AG09309 (cell line): ENCODE results near the gene ZBTB18.

Experiments
- DNase-seq: peaks from one replicate; pipeline ENCODE4 v3.0.0-alpha.2; 2010; ENCODE audit warnings: low read depth
- H3K4me3 ChIP-seq: 2 replicates; pipeline ENCODE4 v1.5.1; 2011; ENCODE audit warnings: mild to moderate bottlenecking, low read depth, low read length, moderate library complexity; ENCODE audit not compliant: control insufficient read depth
- CTCF ChIP-seq: IDR thresholded peaks from 2 replicates; pipeline ENCODE4 v1.5.1; 2011; ENCODE audit warnings: mild to moderate bottlenecking, low read depth, low read length, inconsistent platforms; ENCODE audit not compliant: insufficient read depth, control insufficient read depth; ENCODE audit errors: missing control alignments

ZBTB18 gene

GRCh38 chr1:244102468-244102867 lies 51.4 kb downstream of the ZBTB18 start:
- DNase-seq = no peak
- TF ChIP-seq CTCF = no peak
- H3K4me3 ChIP-seq = no peak overlapping the region

GRCh38 chr1:244104309-244105060 lies 53.4 kb downstream of the ZBTB18 start:
- peak; percentile 56 for DNase-seq
- no peak for TF ChIP-seq CTCF
- no peak overlapping the region for H3K4me3 ChIP-seq

GRCh38 chr1:244106176-244106575 lies 55.1 kb downstream of the ZBTB18 start:
- no peak for TF ChIP-seq CTCF
- no peak for DNase-seq
- H3K4me3 ChIP-seq = no peak overlapping the region
